GM18508 (cell line): ENCODE measurements around the gene KIF25.
"Not testable (repeated sequence)": the region's sequence is repeated elsewhere in the genome, so short reads cannot be mapped to it uniquely, and the experiment has no call there.

Source experiments
- ATAC-seq: cut with Tn5 transposase; IDR thresholded peaks from one replicate; pipeline ENCODE4 v1.9.1; 2021; ENCODE audit warnings: moderate number of reproducible peaks; ENCODE audit not compliant: insufficient read depth, unreplicated experiment

The KIF25 gene

GRCh38 chr6:168058691-168059551 lies 61.5 kb downstream of the KIF25 start:
- ATAC-seq, result no peak

- no peak for ATAC-seq
Observed at GRCh38 chr6:168060521-168060931, 63.1 kb downstream of the KIF25 start.

- ATAC-seq, result no peak
Observed at GRCh38 chr6:168061269-168062210, 64.1 kb downstream of the KIF25 start.

GRCh38 chr6:168062346-168063289 lies 65.1 kb downstream of the KIF25 start:
- ATAC-seq, result no peak

- no peak for ATAC-seq
Observed at GRCh38 chr6:168063431-168063830, 66.0 kb downstream of the KIF25 start.

GRCh38 chr6:168064226-168064807 lies 66.8 kb downstream of the KIF25 start:
- ATAC-seq, result no peak

GRCh38 chr6:168067081-168067759 lies 69.7 kb downstream of the KIF25 start:
- no peak for ATAC-seq

- ATAC-seq, result no peak
Observed at GRCh38 chr6:168070804-168071203, 73.3 kb downstream of the KIF25 start.

- ATAC-seq, result no peak
Observed at GRCh38 chr6:168071620-168072019, 74.1 kb downstream of the KIF25 start.

GRCh38 chr6:168072261-168072660 lies 74.8 kb downstream of the KIF25 start:
- no peak for ATAC-seq

- ATAC-seq, result no peak
Observed at GRCh38 chr6:168072730-168073129, 75.3 kb downstream of the KIF25 start.

GRCh38 chr6:168073937-168074730 lies 76.7 kb downstream of the KIF25 start:
- no peak for ATAC-seq

- ATAC-seq, result no peak
Observed at GRCh38 chr6:168075216-168075615, 77.7 kb downstream of the KIF25 start.

GRCh38 chr6:168075787-168076202 lies 78.3 kb downstream of the KIF25 start:
- no peak for ATAC-seq

- ATAC-seq, result not testable (repeated sequence)
Observed at GRCh38 chr6:168077401-168077800, 79.9 kb downstream of the KIF25 start.

- ATAC-seq, result no peak
Observed at GRCh38 chr6:168078175-168078942, 80.9 kb downstream of the KIF25 start.

- no peak for ATAC-seq
Observed at GRCh38 chr6:168078943-168079405, 81.5 kb downstream of the KIF25 start, which contains the start of gene FRMD1. Gene FRMD1 (minus strand): TSS chr6:168079212. CDS start chr6:168079094, 118 bp downstream.
